OCI-M2 (cell line): ENCODE data around the gene CBX5.
"Not testable (repeated sequence)": the region's sequence is repeated elsewhere in the genome, so short reads cannot be mapped to it uniquely, and the experiment has no call there.

Experiments used
- DNase-seq: peaks from one replicate; lab custom pipeline; 2025; ENCODE audit not compliant: unreplicated experiment; lab: John Stamatoyannopoulos, UW

CBX5 gene

GRCh38 chr12:54228471-54228870, 51.5 kb downstream of the CBX5 start:
- no peak for DNase-seq

- not testable (repeated sequence) for DNase-seq
Measured at GRCh38 chr12:54227927-54228326, 52.0 kb downstream of the CBX5 start.

GRCh38 chr12:54227376-54227775, 52.5 kb downstream of the CBX5 start:
- no peak for DNase-seq

GRCh38 chr12:54225666-54226065, 54.3 kb downstream of the CBX5 start:
- no peak for DNase-seq

GRCh38 chr12:54222609-54223008, 57.3 kb downstream of the CBX5 start:
- DNase-seq = no peak

GRCh38 chr12:54221402-54221984, 58.4 kb downstream of the CBX5 start:
- no peak for DNase-seq

GRCh38 chr12:54220567-54220966, 59.4 kb downstream of the CBX5 start:
- no peak for DNase-seq

GRCh38 chr12:54220092-54220557, 59.8 kb downstream of the CBX5 start:
- DNase-seq = no peak

- DNase-seq = no peak
Measured at GRCh38 chr12:54217774-54218241, 62.1 kb downstream of the CBX5 start.

- DNase-seq = peak; percentile 36
Measured at GRCh38 chr12:54216797-54217661, 62.9 kb downstream of the CBX5 start.

GRCh38 chr12:54215989-54216796, 63.7 kb downstream of the CBX5 start:
- DNase-seq = no peak

- no peak for DNase-seq
Measured at GRCh38 chr12:54214553-54215406, 65.1 kb downstream of the CBX5 start.

GRCh38 chr12:54213079-54213478, 66.8 kb downstream of the CBX5 start:
- no peak for DNase-seq

- DNase-seq = no peak
Measured at GRCh38 chr12:54211920-54212319, 68.0 kb downstream of the CBX5 start.

GRCh38 chr12:54210400-54210790, 69.5 kb downstream of the CBX5 start:
- no peak for DNase-seq

GRCh38 chr12:54208591-54208990, 71.3 kb downstream of the CBX5 start:
- DNase-seq = no peak

- DNase-seq = no peak
Measured at GRCh38 chr12:54207539-54208294, 72.2 kb downstream of the CBX5 start.

GRCh38 chr12:54206791-54207190, 73.1 kb downstream of the CBX5 start:
- DNase-seq = no peak

- DNase-seq = no peak
Measured at GRCh38 chr12:54204316-54204715, 75.6 kb downstream of the CBX5 start.
